Daoy (cell line): ENCODE measurements around the gene SLC38A6. TPM values are rescaled to one million over a fixed set of nuclear protein-coding genes. Genes with fewer than 3 reads are reported as not detected.

Experiments
- DNase-seq: peaks from one replicate; pipeline ENCODE4 v3.0.0-alpha.2; 2015; ENCODE audit warnings: low read depth
- total RNA-seq: library from RNA; depleted of rRNA; stranded (reverse); fragments of >200 nt; shearing (Covaris generic); gene quantifications from 2 replicates; pipeline ENCODE4 v1.2.3, GENCODE V29; 2014

Gene SLC38A6
- total RNA-seq, 1 experiment from 2014 or later: 26.9 TPM

DNA sequence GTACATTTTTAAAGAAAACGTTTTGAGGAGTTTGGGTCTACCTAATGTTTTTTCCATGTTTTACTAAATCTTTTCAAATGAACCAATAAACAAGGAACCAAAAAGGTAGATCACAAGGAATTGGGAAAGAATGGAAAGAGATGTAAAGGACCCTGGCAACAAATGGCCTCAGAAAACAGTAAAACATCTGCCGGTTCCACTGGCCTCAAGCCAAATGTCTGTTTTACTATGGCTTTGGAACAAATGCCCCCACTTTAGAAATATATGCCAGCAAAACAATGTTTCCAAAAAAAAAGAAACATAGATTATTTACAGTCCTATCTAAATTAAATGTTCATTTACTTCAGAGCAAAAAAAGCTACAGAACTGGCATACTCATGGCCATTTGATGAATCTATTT lies 3.2 kb upstream of the SLC38A6 start:
- no peak for DNase-seq

- peak; percentile 70 for DNase-seq
Measured at GRCh38 chr14:60981633-60982455, 799 bp downstream of the SLC38A6 start.

- DNase-seq: no peak
Measured at GRCh38 chr14:60984196-60984595, 3.2 kb downstream of the SLC38A6 start.

GRCh38 chr14:60986500-60986899 lies 5.5 kb downstream of the SLC38A6 start:
- DNase-seq: no peak

DNA sequence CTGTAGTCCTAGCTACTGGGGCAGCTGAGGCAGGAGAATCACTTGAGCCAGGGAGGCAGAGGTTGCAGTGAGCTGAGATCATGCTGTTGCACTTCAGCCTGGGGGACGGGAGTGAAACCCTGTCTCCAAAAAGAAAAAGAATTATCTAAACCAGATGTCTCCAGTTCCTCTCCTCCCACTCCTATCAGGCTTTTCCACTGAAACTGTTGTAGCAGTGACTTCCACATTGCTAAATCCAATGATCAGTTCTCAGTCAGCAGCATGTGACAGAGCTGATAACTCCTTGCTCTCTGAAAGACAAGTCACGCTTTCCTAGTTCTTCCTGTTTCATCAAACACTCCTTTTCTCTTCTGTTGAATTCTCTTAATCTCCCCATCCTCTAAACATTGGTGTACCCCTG lies 8.6 kb downstream of the SLC38A6 start:
- no peak for DNase-seq

DNA sequence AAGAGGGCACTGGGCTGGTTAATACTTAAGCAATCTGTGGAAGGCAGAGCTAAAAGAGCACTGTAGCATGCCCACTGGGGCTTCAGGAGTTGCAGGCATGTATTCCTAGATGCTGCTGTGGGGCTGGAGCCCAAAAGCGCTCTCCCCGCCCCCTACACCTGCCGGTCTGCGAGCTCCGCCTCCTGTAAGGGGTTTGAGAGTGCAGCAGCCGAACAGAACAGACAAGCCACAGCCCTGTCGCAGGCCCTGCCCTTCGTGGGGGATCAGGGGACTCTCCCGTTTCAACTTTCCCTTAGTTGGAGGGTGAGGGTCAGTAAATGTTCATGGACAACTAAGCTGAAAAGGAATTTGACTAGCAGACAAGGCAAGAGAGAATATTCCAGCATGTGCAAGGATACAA lies 17.6 kb downstream of the SLC38A6 start:
- DNase-seq: no peak

DNA sequence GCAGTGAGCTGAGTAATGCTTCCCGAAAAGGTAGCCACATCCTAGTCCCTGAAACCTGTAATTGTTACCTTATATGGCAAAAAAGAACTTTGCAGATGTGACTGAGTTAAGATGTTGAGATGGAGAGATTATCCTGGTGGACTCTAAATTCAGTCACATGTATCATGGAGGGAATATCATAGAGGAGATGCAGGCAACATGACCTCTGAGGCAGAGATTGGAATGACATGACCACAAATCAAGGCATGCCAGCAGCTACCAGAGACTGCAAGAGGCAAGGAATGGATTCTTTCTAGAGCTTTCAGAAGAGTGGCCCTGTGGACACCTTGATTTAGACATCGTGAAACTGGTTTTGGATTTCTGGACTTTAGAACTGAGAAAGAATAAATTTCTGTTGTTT lies 18.5 kb downstream of the SLC38A6 start:
- DNase-seq: no peak

DNA sequence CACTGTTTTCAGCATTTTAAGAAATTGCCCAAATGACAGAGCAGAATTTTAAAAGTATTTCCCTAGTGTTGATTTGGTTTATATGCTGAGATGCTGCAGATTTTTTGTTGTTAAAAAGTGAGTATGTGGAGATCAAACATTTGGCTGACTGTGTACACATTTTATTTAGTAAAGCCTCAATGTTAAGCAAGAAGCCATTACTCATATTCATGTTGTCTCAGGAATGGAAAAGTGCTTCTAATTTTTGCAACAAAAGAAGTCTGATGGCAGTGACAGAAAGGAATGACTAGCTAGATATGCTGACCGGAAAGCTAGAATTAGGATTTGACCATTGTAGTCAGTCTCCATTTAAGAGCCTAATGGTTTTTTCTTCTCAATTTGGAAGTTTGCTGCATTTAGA lies 22.5 kb downstream of the SLC38A6 start:
- DNase-seq: no peak

DNA sequence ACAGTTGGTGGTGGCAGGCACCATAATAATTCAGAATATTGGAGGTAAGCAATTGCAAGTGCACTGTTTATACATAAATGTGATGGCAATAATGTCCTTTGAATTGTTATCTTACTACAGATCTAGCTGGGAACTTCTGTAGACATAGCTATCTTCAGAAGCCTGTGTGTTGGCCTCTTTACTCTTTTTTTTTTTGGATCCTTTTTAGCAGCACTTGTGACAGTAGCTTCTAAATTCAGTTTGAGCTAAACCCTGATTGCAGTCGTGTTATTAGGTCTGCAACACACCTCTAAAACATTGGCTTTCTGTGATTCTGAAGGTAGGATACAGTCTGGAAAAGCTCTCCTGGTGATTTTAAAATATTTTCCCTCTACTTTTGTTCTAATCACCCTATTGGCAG lies 38.5 kb downstream of the SLC38A6 start:
- DNase-seq: no peak

GRCh38 chr14:61025251-61026223 lies 44.5 kb downstream of the SLC38A6 start:
- DNase-seq: peak; percentile 73

GRCh38 chr14:61026526-61026925 lies 45.5 kb downstream of the SLC38A6 start:
- no peak for DNase-seq

- DNase-seq: no peak
Measured at GRCh38 chr14:61031026-61031425, 50.0 kb downstream of the SLC38A6 start.

DNA sequence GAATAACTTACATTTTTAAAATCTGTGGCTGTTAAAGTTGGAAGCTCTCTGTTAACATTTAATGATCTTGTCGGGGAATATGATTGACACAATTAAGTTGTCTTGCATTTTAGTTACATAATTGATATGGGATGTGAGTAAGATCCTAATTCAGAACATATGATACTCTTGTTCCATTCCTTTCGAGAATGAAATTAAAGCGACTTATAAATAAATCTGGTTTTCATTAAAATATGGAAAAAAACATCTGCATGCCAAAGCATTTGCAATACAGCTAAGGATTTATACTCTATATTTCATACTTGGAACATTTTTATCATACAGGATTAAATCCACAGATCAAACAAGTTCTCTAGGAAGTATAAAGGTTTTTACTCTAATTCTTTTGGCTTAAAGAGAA lies 52.0 kb downstream of the SLC38A6 start:
- no peak for DNase-seq

DNA sequence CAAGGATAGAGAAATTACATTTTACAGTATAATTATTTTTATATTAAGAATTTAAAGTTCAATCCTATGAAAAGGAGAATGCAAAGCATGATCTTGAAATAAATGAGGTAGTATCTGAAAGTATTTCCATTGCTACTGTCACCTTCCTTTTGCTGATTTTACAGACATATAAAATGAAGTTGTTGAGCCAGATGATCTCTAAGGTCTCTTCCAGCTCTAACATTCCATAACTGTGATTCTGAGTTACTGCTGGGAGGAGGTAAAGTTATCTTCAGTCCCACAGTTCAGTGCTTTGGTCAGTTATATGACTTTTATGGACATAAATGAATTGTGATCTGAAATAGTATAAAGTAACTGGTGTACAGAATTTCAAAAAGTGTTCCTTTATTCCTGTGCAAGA lies 52.8 kb downstream of the SLC38A6 start:
- no peak for DNase-seq

DNA sequence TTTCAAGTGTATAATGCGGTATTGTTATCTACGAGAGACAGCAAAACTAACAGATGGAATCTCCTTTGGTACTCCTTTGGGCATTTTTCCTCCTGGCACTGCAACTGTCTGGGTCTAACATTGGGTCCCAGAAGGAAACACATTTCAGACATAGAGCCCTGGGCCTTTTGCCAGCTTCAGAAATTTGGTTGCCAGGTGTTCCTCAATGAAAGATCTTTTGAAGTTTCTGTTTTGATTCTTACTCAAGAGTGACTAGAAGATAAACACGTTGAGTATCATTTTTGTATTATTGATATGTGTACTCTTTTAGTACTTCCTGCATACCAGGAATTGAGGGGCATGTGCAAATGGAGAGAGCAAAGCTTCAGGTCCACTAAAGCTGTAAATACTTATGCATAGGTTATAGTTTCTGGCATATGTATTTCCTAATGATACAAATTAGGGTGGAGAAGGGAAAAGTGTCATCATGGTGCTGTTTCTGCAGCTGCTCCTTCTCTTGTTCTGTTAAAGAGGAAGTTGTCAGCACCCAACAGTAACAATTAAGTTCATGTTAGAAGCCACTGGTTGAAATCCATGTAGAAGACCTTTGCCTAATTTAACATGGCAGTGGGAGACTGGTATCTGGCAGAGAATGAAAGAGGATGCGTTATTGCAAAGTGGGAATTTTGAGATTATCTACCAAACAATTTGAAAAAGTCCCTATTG lies 53.5 kb downstream of the SLC38A6 start:
- no peak for DNase-seq

GRCh38 chr14:61037215-61037614 lies 56.2 kb downstream of the SLC38A6 start:
- DNase-seq: no peak

DNA sequence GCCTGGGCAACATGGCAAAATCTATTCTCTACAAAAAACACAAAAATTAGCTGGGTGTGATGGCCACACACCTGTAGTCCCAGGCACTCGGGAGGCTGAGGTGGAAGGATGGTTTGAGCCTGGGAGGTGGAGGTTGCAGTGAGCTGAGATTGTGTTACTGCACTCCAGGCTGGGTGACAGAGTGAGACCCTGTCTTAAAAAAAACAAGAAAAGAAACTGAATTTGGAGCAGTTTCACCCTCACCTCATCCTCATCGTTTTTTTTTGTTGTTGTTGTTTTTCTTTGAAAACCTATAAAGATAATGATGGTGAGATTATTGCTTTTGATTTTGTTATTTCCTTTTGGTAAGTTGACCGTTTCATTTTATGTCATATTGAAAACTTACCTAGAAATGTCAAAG lies 60.7 kb downstream of the SLC38A6 start:
- DNase-seq: no peak

DNA sequence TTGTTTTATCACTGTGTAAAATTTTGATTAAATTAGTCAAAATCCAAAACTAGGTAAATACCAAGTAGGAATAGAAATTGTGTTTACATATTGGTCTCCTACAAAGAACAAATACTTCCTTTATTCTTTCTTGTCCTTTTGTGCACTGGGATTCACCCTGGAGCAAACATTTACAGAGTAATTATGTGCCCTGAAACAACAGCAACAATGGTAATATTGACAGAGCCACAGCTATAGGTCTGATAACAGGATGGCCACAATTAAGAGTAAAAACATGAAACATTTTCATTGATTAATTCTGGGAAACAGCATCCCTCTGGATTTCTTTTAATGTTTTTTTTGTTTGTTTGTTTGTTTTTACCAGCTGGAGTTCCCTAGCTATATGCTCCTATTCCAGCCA lies 61.2 kb downstream of the SLC38A6 start:
- no peak for DNase-seq

DNA sequence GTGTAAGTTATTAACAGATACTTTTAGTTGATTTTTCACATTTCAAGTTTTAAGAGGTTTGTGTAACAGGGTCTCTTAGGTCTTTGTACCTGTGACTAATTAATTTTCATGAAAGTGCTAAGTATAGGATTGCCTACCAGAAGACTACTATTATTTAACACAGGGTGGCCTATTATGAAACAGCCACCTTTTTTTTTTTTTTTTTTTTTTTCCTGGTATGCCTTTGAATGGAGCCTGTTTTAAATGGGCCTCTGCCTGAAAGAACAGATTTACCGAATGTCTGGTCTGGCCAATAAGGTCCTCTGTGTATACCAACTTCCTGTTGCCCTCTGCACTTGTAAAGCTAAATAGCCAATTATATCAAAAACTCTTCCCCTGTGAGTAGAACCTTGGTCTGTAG lies 62.5 kb downstream of the SLC38A6 start:
- no peak for DNase-seq

GRCh38 chr14:61047021-61047420 lies 66.0 kb downstream of the SLC38A6 start:
- no peak for DNase-seq

DNA sequence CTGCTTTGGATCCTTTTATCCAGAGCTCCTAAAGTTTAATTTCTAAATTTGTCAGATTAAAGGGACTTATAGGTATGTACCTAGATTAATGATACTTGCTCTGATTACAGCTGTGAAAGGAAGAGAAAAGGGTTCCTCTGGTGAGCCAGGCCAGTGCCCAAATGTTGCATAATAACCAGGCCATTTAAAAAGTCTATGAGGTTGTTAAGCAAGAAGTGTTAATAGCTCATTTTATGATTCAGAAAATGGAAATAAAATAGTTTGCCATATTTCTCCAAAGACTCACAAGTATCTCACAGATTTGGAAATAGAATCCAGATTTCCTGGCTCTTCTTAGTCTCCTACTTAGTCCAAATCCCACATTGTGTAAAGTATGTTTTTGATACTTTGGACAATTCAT lies 67.6 kb downstream of the SLC38A6 start:
- no peak for DNase-seq

DNA sequence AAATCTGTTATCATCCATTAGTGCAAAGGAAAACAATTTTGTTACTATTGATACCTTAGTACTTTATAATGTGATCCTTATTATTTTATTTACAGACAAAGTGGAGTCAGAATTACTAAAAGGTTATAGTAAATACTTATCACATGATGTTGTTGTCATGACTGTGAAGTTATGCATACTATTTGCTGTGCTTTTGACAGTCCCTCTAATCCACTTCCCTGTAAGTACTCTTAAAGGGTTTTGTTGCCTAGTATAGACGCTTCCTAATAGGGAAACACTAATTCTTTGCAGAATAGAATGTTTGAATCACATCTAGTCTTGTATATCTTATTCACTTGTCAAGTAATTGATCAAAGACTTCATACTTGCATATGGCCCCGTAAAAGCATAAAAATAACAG lies 69.4 kb downstream of the SLC38A6 start:
- DNase-seq: no peak
